GM21447 (cell line): ENCODE measurements around the gene CCDC148.
"Not testable (repeated sequence)": the region's sequence is repeated elsewhere in the genome, so short reads cannot be mapped to it uniquely, and the experiment has no call there.

ENCODE experiments used
- ATAC-seq: cut with Tn5 transposase; IDR thresholded peaks from one replicate; pipeline ENCODE4 v1.9.1; 2021; ENCODE audit not compliant: unreplicated experiment

Gene CCDC148

GRCh38 chr2:158433716-158434115 is 22.8 kb downstream of the CCDC148 start:
- not testable (repeated sequence) for ATAC-seq

- ATAC-seq: no peak
Observed at GRCh38 chr2:158432117-158432516, 24.4 kb downstream of the CCDC148 start.

GRCh38 chr2:158414538-158414937 is 42.0 kb downstream of the CCDC148 start:
- ATAC-seq: no peak

DNA sequence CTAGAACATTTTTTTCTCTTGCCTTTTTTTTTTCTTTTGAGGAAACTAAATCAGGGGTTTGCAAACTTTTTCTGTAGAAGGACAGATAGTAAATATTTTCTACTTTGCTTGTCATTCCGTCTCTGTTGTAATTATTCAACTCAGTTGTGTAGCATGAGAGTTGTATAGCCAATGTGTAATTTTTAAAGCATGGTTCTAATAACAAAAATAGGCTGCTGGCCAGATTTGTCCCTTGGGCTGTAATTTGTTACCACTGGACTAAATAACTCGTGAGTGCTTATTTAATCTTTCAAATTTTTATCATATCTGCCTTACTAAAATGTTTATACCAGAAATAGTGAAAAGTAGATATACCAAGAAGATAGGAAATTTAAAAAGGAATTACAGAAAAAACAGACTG is 43.0 kb downstream of the CCDC148 start:
- no peak for ATAC-seq

DNA sequence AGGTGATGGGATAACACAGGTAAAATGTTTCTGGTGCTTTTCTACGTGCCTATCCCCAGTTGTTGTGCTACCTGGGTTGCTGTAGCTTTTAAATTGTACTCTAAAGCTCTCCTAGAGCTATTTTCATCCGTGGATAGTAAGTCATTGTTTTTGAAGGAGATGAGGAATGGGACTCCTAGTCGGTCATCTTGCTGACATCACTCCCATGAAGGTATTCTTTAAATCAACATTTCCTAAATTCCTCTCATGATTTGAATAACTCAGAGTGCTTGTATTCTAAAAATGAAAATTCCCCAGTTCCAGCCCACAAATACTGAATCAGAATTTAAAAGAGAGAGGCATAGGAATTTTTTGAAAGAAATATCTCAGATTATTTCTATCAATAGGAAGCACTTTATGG is 44.3 kb downstream of the CCDC148 start:
- no peak for ATAC-seq

- no peak for ATAC-seq
Observed at GRCh38 chr2:158411748-158412147, 44.8 kb downstream of the CCDC148 start.

DNA sequence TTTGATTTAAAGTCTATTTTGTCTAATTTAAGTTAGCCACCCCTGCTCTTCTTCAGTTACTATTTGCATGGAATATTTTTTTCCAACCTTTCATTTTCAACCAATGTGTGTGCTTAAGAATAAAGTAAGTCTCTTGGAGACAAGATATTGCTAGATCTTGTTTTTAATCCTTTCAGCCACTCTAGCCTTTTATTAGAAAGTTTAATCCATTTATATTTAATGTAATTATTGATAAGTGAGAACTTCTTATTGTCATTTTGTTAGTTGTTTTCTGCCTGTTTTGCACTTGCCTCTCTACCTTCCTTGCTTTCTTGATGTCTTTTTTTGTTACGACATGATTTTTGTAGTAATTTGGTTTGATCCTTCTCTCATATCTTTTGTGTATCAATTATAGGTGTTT is 46.4 kb downstream of the CCDC148 start:
- no peak for ATAC-seq

- no peak for ATAC-seq
Observed at GRCh38 chr2:158407031-158407430, 49.5 kb downstream of the CCDC148 start.

GRCh38 chr2:158405341-158405740 is 51.2 kb downstream of the CCDC148 start:
- no peak for ATAC-seq

DNA sequence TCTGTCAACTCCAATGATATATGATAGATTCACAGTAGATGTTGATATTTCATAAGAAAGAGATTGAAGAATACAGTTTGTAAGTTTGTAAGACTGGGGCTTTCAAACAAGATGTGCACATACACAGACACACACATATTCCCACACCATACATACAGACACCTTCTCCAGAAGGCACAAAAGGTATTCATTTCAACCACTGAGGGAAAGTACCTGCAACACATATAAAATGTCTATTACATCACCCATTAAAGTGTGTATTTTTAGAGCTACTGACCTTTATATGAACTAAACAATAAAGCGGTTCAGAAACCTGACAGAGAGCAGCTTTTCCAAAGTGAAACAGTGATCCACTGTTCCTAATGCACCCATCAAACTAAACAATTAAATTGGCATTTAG is 53.3 kb downstream of the CCDC148 start:
- no peak for ATAC-seq

DNA sequence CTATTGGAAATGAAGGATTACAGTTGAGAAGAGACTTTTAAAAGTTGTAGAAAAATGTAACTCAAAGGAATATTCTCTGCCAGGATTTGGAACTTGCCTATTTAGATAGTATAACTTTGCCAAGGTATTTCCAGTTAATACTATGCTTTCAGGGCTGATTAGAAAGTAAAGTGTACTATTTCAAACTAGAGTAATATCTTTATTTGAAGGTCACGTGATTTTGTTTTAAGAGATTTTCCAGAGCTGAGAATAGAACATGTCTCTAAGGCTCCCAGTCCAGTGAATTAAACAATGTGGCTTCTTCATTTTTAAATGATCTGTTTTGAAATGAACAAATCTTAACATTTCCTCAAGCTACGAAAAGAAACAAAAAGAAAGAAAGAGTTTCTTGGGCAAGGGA is 53.9 kb downstream of the CCDC148 start:
- ATAC-seq: no peak

GRCh38 chr2:158395166-158395565 is 61.4 kb downstream of the CCDC148 start:
- no peak for ATAC-seq

- no peak for ATAC-seq
Observed at GRCh38 chr2:158394453-158394852, 62.1 kb downstream of the CCDC148 start.

GRCh38 chr2:158393886-158394285 is 62.7 kb downstream of the CCDC148 start:
- no peak for ATAC-seq

- no peak for ATAC-seq
Observed at GRCh38 chr2:158392687-158393086, 63.9 kb downstream of the CCDC148 start.

- ATAC-seq: no peak
Observed at GRCh38 chr2:158391876-158392275, 64.7 kb downstream of the CCDC148 start.

DNA sequence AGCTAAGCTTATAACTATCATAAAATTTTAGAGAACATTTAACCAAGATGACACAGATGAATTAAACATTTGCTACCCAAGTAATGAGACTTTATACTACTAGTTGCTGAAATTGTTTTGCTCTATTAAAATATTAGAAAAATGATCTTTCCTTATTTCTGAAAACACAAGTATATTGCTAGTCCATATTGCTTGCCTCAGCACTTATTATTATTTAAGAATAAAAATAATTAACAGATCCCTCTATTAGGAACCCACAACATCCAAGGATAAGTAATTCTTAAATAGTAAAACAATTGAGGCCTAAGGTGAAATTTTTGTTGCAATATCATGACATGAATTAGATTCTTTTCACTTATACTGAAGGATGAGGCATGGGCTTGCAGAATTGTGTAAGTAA is 65.2 kb downstream of the CCDC148 start:
- ATAC-seq: no peak

- ATAC-seq: no peak
Observed at GRCh38 chr2:158388159-158388558, 68.4 kb downstream of the CCDC148 start.

DNA sequence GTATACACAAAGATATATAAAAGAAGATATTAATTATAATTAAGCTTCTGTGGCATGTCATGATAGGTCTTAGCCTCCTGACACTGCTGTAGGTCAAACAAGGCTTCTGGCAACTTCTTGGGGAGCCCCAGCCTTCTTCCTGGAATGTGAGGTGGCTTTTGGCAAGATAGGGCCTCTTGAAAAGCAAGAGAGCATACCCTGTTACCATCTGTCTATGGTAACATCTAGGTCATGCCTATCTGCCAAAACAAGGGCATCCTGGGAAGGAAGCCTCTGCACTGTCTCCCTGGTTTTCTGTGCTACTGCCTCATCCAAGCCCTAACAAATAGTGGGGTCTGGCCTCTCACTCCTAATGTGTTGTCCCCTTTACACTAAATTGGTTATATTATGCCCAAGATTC is 70.9 kb downstream of the CCDC148 start:
- no peak for ATAC-seq

DNA sequence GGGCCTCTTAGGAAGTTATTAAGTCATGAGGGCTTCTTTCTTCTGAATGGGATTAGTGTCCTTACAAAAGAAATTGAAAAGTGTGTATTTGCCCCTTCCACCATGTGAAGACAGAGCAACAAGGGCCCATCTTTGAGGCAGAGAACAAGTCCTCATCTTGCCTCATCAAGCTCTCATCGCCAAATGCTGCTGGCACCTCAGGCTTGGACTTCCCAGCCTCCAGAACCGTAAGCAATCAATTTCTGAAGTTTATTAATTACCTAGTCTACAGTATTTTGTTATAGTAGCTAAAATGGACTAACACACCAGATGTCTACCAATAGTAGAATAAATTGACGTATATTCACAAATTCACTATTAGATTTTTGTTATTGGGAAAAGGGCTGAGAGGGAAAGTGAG is 74.6 kb downstream of the CCDC148 start:
- no peak for ATAC-seq

DNA sequence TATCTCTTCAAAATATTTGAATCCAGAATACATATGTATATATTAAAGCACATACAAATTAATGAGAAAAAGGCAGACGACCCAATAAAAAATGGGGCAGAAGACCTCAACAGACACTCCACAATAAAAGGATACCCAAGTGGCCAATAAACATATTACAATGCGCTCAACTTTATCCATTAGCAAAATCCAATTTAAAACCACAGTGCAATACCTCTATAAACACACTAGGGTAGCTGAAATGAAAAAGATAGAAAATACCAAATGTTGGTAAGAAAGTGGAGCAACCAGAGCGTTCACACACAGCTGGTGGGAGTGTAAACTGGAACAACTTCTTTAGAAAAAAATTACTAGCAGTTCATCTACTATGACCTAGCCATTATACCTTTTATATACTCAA is 75.3 kb downstream of the CCDC148 start:
- ATAC-seq: no peak

- ATAC-seq: no peak
Observed at GRCh38 chr2:158380746-158381145, 75.8 kb downstream of the CCDC148 start.

DNA sequence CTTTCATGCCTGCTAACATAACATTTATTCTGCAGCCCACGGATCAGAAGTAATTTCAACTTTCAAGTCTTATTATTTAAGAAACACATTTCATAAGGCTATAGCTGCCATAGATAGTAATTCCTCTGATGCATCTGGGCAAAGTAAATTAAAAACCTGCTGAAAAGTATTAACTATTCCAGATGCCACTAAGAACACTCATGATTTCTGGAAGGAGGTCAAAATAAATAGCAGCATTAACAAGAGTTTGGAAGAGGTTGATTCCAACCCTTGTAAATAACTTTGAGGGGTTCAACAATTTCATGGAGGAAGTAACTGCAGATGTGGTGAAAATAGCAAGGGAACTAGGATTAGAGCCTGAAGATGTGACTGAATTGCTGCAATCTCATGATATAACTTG is 77.6 kb downstream of the CCDC148 start:
- ATAC-seq: no peak

- no peak for ATAC-seq
Observed at GRCh38 chr2:158366342-158366741, 90.2 kb downstream of the CCDC148 start.
